Ureter (tissue), 1 donor: ENCODE data around the gene SDR42E2. TPM values are rescaled to one million over a fixed set of nuclear protein-coding genes. Genes with fewer than 3 reads are reported as not detected.
"Not testable (repeated sequence)": the region's sequence is repeated elsewhere in the genome, so short reads cannot be mapped to it uniquely, and the experiment has no call there.

Experiments
- DNase-seq: peaks from one replicate; pipeline ENCODE4 v3.0.0-alpha.2; 2020; ENCODE audit warnings: low spot score
- total RNA-seq: library from RNA; stranded (reverse); gene quantifications from one replicate; pipeline ENCODE4 v1.2.4, GENCODE V29; 2023
- donor health status: DM: yes; HTN: yes; CAD: no.

The SDR42E2 gene
- total RNA-seq, 1 donor from 2014 or later: 0.18 TPM

- DNase-seq: no peak
Observed at GRCh38 chr16:22213801-22214200, 51.5 kb downstream of the SDR42E2 start.

GRCh38 chr16:22214402-22214801, 52.1 kb downstream of the SDR42E2 start:
- no peak for DNase-seq

- DNase-seq: no peak
Observed at GRCh38 chr16:22214889-22215288, 52.6 kb downstream of the SDR42E2 start.

GRCh38 chr16:22216191-22216831, 54.0 kb downstream of the SDR42E2 start:
- DNase-seq: no peak

GRCh38 chr16:22216832-22217225, 54.5 kb downstream of the SDR42E2 start:
- not testable (repeated sequence) for DNase-seq

- DNase-seq: no peak
Observed at GRCh38 chr16:22217890-22218730, 55.8 kb downstream of the SDR42E2 start.

GRCh38 chr16:22219389-22220068, 57.2 kb downstream of the SDR42E2 start:
- no peak for DNase-seq

GRCh38 chr16:22220069-22220440, 57.7 kb downstream of the SDR42E2 start:
- DNase-seq: no peak

- DNase-seq: no peak
Observed at GRCh38 chr16:22220714-22221113, 58.4 kb downstream of the SDR42E2 start.

- DNase-seq: no peak
Observed at GRCh38 chr16:22222006-22222405, 59.7 kb downstream of the SDR42E2 start.

- no peak for DNase-seq
Observed at GRCh38 chr16:22222998-22223397, 60.7 kb downstream of the SDR42E2 start.

- no peak for DNase-seq
Observed at GRCh38 chr16:22225060-22225459, 62.8 kb downstream of the SDR42E2 start.

- no peak for DNase-seq
Observed at GRCh38 chr16:22229889-22230288, 67.6 kb downstream of the SDR42E2 start.

GRCh38 chr16:22232277-22233036, 70.2 kb downstream of the SDR42E2 start:
- DNase-seq: peak; percentile 76

- DNase-seq: no peak
Observed at GRCh38 chr16:22233037-22233372, 70.7 kb downstream of the SDR42E2 start.

- DNase-seq: no peak
Observed at GRCh38 chr16:22235839-22236745, 73.8 kb downstream of the SDR42E2 start.

- no peak for DNase-seq
Observed at GRCh38 chr16:22239131-22239805, 77.0 kb downstream of the SDR42E2 start.

- no peak for DNase-seq
Observed at GRCh38 chr16:22240023-22240710, 77.9 kb downstream of the SDR42E2 start.
